Right lung (tissue), 5 donors: Measurements from ENCODE around the gene TRIM62. TPM values are rescaled to one million over a fixed set of nuclear protein-coding genes. Genes with fewer than 3 reads are reported as not detected.
A peak's percentile ranks its signal among the peaks of the same experiment; 100 is the strongest.
"Not testable (repeated sequence)": the region's sequence is repeated elsewhere in the genome, so short reads cannot be mapped to it uniquely, and the experiment has no call there.

ENCODE experiments used
- DNase-seq, 2 donors: peaks; one replicate each; pipeline ENCODE4 v3.0.0-alpha.2; 2013
- polyA plus RNA-seq, 5 donors: library from polyadenylated mRNA; unstranded; fragments of 120-200 nt; gene quantifications; one replicate each; pipeline versions ENCODE4 v1.2.1 to v1.2.3, GENCODE V29; 2013; ENCODE audit warnings: inconsistent platforms in 1 of 5, low replicate concordance in 1 of 5; ENCODE audit not compliant: insufficient read length in 5 of 5, insufficient read depth in 1 of 5

TRIM62 gene
- polyA plus RNA-seq, 5 donors, result 4.2 to 6.4 (median 5.0) TPM

DNA sequence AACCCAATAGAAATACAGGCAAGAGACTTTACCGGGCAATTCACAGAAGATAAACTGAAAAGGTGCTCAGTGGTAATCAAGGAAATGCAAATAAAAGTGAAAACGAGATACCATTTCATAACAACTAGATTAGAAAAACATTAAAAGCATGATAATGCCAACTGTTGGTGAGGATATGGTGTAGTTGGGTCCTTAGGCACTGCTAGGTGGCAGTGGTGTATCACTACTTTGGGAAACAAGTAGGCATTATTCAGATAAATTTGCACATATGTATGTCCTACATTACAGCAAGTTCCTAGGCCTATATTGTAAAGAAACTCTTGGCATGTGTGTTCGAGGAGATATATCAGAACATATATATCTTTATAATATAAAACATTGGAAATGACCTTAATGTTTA lies 69.9 kb downstream of the TRIM62 start:
- DNase-seq, result no peak

DNA sequence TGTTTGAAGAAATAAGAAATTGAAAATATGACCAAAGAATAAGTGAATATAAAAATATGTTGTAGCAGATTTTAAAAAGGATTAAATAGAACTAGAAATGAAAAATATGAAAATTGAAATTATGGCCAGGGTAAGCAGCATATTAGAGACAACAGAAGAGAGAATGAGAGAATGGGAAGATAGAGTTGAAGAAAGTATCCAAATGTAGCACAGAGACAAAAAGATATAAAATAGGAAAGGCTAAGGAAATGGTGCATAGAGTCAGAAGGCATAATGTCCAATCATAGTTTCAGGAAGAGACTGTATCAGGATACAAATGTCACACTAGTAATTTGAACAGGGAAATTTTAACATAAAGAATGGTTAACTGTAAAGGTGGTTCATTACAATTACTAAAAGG lies 71.4 kb downstream of the TRIM62 start:
- no peak for DNase-seq

DNA sequence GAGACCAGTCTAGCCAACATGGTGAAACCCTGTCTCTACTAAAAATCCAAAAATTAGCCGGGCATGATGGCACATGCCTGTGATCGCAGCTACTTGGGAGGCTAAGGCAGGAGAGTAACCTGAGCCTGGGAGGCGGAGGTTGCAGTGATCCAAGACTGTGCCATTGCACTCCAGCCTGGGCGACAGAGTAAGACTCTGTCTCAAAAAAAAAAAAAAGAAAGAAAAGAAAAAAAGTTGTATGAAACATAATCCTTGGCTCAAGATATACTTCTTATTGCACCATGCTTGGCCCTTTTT lies 81.8 kb downstream of the TRIM62 start:
- DNase-seq, result not testable (repeated sequence)

DNA sequence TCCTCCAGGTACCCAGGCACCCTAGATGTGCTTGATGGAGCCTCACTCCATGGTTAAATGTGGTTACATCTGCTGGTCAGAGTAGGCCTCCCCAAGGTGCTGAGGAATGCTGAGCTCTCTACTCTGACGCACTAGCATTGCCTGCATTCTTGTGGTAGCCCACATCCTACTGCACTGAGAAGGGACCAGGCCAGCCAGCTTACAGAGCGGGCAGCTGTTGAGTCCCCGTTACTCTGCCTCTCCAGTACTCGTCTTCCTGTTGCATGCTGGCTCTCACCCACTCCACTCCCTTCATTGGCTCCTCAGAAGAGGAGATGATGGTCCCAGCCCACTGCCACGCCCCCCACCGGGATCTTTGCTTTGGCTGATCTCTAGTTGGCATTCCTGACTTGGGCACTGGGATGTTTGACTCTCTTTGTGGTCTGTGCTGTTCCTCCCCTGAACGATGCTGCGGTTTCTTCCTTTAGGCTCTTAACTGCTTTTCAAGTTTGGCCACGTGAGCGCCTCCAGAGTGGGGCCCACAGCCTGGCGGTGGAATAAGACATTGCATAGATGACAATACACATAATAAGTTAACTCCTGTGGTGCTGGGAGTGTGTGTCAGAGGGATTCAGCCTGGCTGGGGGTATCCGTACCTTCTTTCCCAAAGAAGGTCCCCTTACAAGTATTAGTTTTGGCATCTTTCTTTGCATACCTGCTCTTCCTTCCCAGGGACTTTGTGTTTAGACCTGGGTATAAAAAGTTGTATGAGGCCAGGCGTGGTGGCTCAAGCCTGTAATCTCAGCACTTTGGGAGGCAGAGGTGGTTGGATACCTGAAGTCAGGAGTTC lies 82.3 kb downstream of the TRIM62 start:
- no peak for DNase-seq

DNA sequence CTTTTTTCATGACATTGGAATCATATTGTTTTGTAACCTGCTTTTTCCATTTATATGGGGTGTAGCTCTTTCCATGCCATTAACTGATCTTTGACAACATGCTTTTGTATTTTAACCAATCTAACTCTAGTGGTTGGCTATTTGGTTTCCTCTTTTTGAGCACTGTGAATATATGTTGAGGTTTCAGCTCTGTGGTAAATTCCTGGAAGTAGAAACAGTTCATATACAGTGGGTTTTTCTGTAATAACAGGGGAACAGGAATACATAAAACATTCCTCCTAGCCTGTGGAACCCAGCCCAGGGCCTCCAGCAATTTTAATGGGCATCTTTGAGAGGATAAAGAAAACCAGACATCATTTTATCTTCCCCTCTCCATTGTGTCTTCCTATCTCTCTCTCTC lies 83.5 kb downstream of the TRIM62 start:
- DNase-seq, result no peak

DNA sequence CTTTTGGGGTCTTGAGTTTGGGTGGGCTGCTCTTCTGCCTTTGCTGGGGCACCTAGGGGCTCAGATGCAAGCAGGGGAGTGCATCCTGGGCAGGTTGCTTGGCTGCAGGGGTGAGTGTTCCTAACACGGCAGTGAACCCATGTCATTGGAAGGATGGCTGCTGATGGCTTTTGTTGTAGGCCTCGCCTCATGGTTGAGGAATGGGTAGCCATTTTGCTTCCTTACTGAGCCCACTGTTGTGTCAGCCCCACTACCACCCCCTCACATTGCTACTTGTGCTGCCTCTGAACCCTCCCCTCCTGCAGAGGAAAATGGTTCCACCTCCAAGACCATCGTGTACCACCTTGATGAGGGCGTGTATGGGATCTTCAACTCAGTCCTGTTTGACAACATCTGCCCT lies 84.1 kb downstream of the TRIM62 start:
- no peak for DNase-seq

DNA sequence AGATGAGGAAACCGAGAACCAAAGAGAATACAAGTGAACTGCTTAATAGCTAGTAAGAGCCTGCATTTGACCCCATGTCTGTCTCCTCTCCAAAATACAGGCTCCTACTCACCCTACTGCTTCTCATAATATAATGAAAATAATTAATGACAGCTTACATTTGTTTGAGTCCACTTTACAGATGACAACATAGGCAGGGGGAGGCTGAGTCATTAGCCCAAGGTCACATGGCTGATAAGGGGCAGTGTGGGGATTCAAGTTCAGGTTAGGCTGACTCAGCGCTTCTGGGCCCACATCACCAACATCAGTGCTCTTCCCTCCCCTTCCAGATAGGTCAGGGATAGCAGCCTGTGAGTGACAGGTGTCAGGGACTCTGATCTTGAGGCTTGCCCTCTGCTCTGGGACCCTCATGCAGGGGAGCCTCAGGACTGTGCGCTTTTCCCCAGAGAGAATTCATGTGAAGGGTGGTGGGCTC lies 84.7 kb downstream of the TRIM62 start:
- no peak for DNase-seq

DNA sequence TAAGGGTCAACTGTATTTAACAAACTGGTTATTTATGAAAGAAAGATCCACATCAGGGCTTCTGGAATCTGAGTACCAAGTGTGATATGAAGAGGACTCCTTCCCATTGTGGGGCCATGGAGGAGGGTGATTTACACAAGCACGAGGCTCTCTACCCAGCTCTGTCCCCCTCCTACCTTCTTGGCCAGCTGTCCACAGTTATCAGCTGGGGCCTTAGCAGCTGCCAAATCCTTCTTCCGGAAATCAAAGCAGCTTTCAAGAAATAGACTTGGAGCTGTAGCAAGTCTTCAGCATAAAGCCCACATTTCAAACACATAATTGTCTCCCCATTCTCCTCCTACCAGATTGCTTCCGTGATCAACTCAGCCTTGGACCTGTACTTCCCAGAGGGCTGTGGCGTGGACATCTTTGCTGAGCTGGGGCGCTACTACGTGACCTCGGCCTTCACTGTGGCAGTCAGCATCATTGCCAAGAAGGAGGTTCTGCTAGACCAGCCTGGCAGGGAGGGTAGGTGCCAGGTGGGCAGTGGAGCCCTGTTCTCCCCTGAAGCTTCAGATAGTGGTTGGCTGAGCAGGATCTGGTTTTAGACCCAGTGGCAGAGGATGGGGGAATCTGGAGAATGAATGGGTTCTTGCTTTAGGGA lies 85.4 kb downstream of the TRIM62 start:
- peak; percentile 66 to 67 for DNase-seq

Other genes with a start within 250 kb of the TRIM62 start
- 10 to 100 TPM; 10.2 to 13.2 (median 12.1) TPM for gene RNF19B, start 217.2 kb downstream of the TRIM62 start, polyA plus RNA-seq
- gene AK2, start 145.2 kb downstream of the TRIM62 start, polyA plus RNA-seq, result 100 to 1,000 TPM; 155 to 193 (median 179) TPM
- gene AZIN2, start 100.9 kb downstream of the TRIM62 start, polyA plus RNA-seq, result 10 to 100 TPM in 2 of 5 donors, 1 to 10 TPM in 3; 6.5 to 10.6 (median 8.0) TPM
- gene ZNF362, start 74.4 kb upstream of the TRIM62 start, polyA plus RNA-seq, result 10 to 100 TPM; 47.5 to 67.3 (median 53.1) TPM
- under 1 TPM in 1 of 5 donors, not detected in 4; 0.15 TPM for gene A3GALT2, start 139.1 kb upstream of the TRIM62 start, polyA plus RNA-seq
- gene PHC2, start 249.1 kb upstream of the TRIM62 start, polyA plus RNA-seq, result 10 to 100 TPM; 71.7 to 90.2 (median 83.1) TPM